DLD1 (cell line): ENCODE measurements around the gene TMEM132A.

Source experiments
- in situ Hi-C: cut with HindIII; loops from 2 replicates; pipeline ENCODE4 v1.10.0; 2017; ENCODE audit warnings: low sequenced_read_pairs

Gene TMEM132A

GRCh38 chr11:60919956-60920355, 4.3 kb upstream of the TMEM132A start:
- in situ Hi-C loops, result no loop called here

GRCh38 chr11:60921259-60921658, 3.0 kb upstream of the TMEM132A start:
- in situ Hi-C loops, result no loop called here

- in situ Hi-C loops, result no loop called here
Measured at GRCh38 chr11:60921777-60922335, 2.4 kb upstream of the TMEM132A start.

GRCh38 chr11:60922906-60923305, 1.4 kb upstream of the TMEM132A start:
- in situ Hi-C loops, result no loop called here

- in situ Hi-C loops, result no loop called here
Measured at GRCh38 chr11:60923326-60923725, 934 bp upstream of the TMEM132A start.

- in situ Hi-C loops, result no loop called here
Measured at GRCh38 chr11:60923800-60924109, 505 bp upstream of the TMEM132A start.

GRCh38 chr11:60924906-60925853, 920 bp downstream of the TMEM132A start:
- in situ Hi-C loops, result no loop called here

GRCh38 chr11:60925868-60926267, 1.6 kb downstream of the TMEM132A start:
- in situ Hi-C loops, result no loop called here

- in situ Hi-C loops, result no loop called here
Measured at GRCh38 chr11:60926500-60926899, 2.2 kb downstream of the TMEM132A start.

GRCh38 chr11:60927061-60927592, 2.9 kb downstream of the TMEM132A start:
- in situ Hi-C loops, result no loop called here

- in situ Hi-C loops, result no loop called here
Measured at GRCh38 chr11:60927600-60927999, 3.3 kb downstream of the TMEM132A start.

GRCh38 chr11:60928563-60929001, 4.3 kb downstream of the TMEM132A start:
- in situ Hi-C loops, result no loop called here

GRCh38 chr11:60929764-60930163, 5.5 kb downstream of the TMEM132A start:
- in situ Hi-C loops, result no loop called here

GRCh38 chr11:60930394-60930793, 6.1 kb downstream of the TMEM132A start:
- in situ Hi-C loops, result no loop called here

GRCh38 chr11:60931917-60932316, 7.7 kb downstream of the TMEM132A start:
- in situ Hi-C loops, result no loop called here

- in situ Hi-C loops, result no loop called here
Measured at GRCh38 chr11:60932605-60933356, 8.5 kb downstream of the TMEM132A start.

- in situ Hi-C loops, result no loop called here
Measured at GRCh38 chr11:60933416-60934123, 9.3 kb downstream of the TMEM132A start.

- in situ Hi-C loops, result no loop called here
Measured at GRCh38 chr11:60934124-60934789, 10.0 kb downstream of the TMEM132A start.

- in situ Hi-C loops, result no loop called here
Measured at GRCh38 chr11:60934790-60935605, 10.7 kb downstream of the TMEM132A start.
